DND-41 (cell line): ENCODE measurements around the gene NFE2L1.

Experiments
- ATAC-seq: fragments of 200-7000 bp; cut with Tn5 transposase; 3 replicates; pipeline ENCODE4 v1.9.1; 2021; ENCODE audit warnings: low read depth; ENCODE audit not compliant: insufficient read depth
- DNase-seq: peaks from one replicate; pipeline ENCODE4 v3.0.0-alpha.2; 2020
- H2AFZ ChIP-seq: 2 replicates; pipeline ENCODE4 v1.6.0; 2012; ENCODE audit warnings: low read depth, low read length
- H3K27ac ChIP-seq: 2 replicates; pipeline ENCODE4 v1.5.1; 2012; ENCODE audit warnings: low read length, inconsistent platforms
- H3K27me3 ChIP-seq: fragments of 200-600 bp; sonication (generic); 2 replicates; pipeline ENCODE4 v1.6.0; 2012; ENCODE audit warnings: low read length, mild to moderate bottlenecking, inconsistent platforms; ENCODE audit not compliant: insufficient read depth, poor library complexity
- H3K36me3 ChIP-seq: 2 replicates; pipeline ENCODE4 v1.5.1; 2012; ENCODE audit warnings: low read length, inconsistent platforms; ENCODE audit not compliant: insufficient read depth
- H3K4me1 ChIP-seq: 2 replicates; pipeline ENCODE4 v1.5.1; 2012; ENCODE audit warnings: mild to moderate bottlenecking, low read length; ENCODE audit not compliant: insufficient read depth
- H3K4me2 ChIP-seq: 2 replicates; pipeline ENCODE4 v1.6.0; 2012; ENCODE audit warnings: mild to moderate bottlenecking, moderate library complexity, low read length, inconsistent platforms; ENCODE audit not compliant: insufficient read depth
- H3K4me3 ChIP-seq, 2 experiments: fragments of 200-600 bp in 1 of 2; shearing (Covaris generic) in 1 of 2; 2 replicates each; pipeline ENCODE4 v1.5.1; 2012 to 2016; ENCODE audit warnings: inconsistent platforms in 2 of 2, low read length in 2 of 2, mild to moderate bottlenecking in 2 of 2, low read depth in 1 of 2, moderate library complexity in 1 of 2
- H3K79me2 ChIP-seq: 2 replicates; pipeline ENCODE4 v1.6.0; 2012; ENCODE audit warnings: low read length, inconsistent platforms; ENCODE audit not compliant: insufficient read depth
- H3K9ac ChIP-seq: 2 replicates; pipeline ENCODE4 v1.6.0; 2012; ENCODE audit warnings: low read depth, mild to moderate bottlenecking, inconsistent platforms, low read length, moderate library complexity
- H3K9me3 ChIP-seq: 2 replicates; pipeline ENCODE4 v1.5.1; 2012; ENCODE audit warnings: low read length, moderate library complexity, mild to moderate bottlenecking, inconsistent platforms; ENCODE audit not compliant: insufficient read depth, severe bottlenecking
- H4K20me1 ChIP-seq: 2 replicates; pipeline ENCODE4 v1.6.0; 2012; ENCODE audit warnings: low read length; ENCODE audit not compliant: insufficient read depth
- EZH2 ChIP-seq: IDR thresholded peaks from 3 replicates; pipeline ENCODE4 v1.6.1; 2012; ENCODE audit warnings: borderline replicate concordance, low read depth, mild to moderate bottlenecking, moderate library complexity, low read length, inconsistent platforms; ENCODE audit not compliant: severe bottlenecking
- TF ChIP-seq, protein P1 (sequence below): IDR thresholded peaks from 2 replicates; pipeline ENCODE4 v1.5.1; 2012; ENCODE audit warnings: borderline replicate concordance, low read length, moderate library complexity, mild to moderate bottlenecking; ENCODE audit not compliant: poor library complexity, severe bottlenecking; ENCODE audit errors: extremely low read depth

The NFE2L1 gene

DNA sequence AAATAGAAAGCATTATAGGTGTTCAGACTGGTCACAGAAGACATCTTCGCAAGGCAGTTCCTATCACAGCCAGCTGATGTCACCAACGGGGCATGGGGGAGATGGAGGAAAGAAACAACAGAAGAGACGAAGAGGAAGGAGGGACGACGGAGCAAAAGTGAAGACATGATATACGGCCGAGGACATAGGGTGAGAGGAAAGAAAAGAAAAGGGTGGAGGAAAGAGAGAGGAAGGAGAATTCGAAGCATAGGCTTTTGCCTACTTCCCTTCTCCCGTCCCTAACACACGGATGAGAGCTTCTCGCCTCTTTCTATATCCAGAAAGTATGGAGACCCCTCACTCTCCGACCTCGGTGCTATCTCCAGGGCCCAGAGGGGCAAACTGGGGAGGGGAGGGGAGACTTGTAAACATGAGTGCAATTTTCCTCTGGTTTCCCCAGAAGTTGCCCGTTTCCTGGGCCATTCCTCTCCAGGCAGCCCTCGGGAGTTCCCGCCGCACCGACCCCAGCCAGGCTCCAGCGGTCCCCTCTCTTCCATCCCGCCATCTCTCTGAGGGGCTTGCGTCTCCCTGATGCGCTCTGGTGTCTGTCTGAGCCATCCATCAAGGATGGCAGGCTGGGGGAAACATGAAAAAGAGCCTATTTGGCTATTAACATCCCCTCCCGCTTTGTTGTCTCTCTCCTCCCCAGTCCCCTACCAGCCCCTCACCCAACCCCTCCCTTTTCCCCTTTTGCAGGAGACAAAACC is 36.6 kb upstream of the NFE2L1 start:
- H3K27ac ChIP-seq = no peak overlapping the region
- no peaks in the 10 kb centered on the region for H3K79me2 ChIP-seq
- H3K36me3 ChIP-seq = no peaks in the 10 kb centered on the region
- peaks cover 16% of the 10 kb centered on the region for H3K4me1 ChIP-seq
- TF ChIP-seq EZH2 = no peak
- TF ChIP-seq, protein P1, sequence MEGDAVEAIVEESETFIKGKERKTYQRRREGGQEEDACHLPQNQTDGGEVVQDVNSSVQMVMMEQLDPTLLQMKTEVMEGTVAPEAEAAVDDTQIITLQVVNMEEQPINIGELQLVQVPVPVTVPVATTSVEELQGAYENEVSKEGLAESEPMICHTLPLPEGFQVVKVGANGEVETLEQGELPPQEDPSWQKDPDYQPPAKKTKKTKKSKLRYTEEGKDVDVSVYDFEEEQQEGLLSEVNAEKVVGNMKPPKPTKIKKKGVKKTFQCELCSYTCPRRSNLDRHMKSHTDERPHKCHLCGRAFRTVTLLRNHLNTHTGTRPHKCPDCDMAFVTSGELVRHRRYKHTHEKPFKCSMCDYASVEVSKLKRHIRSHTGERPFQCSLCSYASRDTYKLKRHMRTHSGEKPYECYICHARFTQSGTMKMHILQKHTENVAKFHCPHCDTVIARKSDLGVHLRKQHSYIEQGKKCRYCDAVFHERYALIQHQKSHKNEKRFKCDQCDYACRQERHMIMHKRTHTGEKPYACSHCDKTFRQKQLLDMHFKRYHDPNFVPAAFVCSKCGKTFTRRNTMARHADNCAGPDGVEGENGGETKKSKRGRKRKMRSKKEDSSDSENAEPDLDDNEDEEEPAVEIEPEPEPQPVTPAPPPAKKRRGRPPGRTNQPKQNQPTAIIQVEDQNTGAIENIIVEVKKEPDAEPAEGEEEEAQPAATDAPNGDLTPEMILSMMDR = peak; percentile 69
- ATAC-seq (peak; percentile 48; the same call in 2 of the 3 replicates), DNase-seq (peak; percentile 47)
- peak overlapping the region; percentile 22; the same call in 1 of the 2 replicates for H3K9ac ChIP-seq
- H2AFZ ChIP-seq = peak overlapping the region; percentile 72
- peak overlapping the region; percentile 4 to 52; a peak in 3 of 4 replicates for H3K4me3 ChIP-seq
- peaks cover 34% of the 10 kb centered on the region for H3K27me3 ChIP-seq
- H3K9me3 ChIP-seq = no peaks in the 10 kb centered on the region
- H4K20me1 ChIP-seq = peaks cover 6% of the 10 kb centered on the region; the same call in 1 of the 2 replicates
- peak overlapping the region; percentile 67 for H3K4me2 ChIP-seq

DNA sequence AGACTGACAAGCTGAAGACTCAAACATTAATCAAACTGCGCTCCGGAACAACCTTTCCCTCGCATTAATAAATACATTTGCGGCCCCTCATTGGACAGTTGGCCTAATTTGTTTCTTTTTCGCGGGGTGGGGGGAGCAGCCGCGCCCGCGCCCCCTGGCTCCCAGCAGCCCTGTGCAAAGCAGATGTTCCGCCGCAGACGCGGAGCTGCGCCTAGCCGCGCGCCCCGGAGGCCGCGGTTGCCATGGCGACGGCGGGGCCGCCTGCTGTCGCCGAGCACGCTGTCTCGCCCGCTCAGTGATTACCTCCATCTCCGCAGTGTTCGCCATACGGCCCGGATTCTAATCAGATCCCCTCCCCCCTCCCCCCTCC is 36.0 kb upstream of the NFE2L1 start:
- Histone ChIP-seq H3K27ac (no peak overlapping the region), H3K9ac (peak overlapping the region; percentile 22; the same call in 1 of the 2 replicates), H3K4me1 (peaks cover 16% of the 10 kb centered on the region), H3K36me3 (no peaks in the 10 kb centered on the region), H2AFZ (peak overlapping the region; percentile 72), H3K4me3 (peak overlapping the region; percentile 4 to 52; a peak in 3 of 4 replicates), H3K4me2 (peak overlapping the region; percentile 67), H4K20me1 (peaks cover 6% of the 10 kb centered on the region; the same call in 1 of the 2 replicates), H3K9me3 (no peaks in the 10 kb centered on the region), H3K79me2 (no peaks in the 10 kb centered on the region), H3K27me3 (peaks cover 34% of the 10 kb centered on the region)
- ATAC-seq = peak; percentile 98
- DNase-seq = peak; percentile 85
- TF ChIP-seq EZH2 = no peak
- TF ChIP-seq, protein P1 = no peak

DNA sequence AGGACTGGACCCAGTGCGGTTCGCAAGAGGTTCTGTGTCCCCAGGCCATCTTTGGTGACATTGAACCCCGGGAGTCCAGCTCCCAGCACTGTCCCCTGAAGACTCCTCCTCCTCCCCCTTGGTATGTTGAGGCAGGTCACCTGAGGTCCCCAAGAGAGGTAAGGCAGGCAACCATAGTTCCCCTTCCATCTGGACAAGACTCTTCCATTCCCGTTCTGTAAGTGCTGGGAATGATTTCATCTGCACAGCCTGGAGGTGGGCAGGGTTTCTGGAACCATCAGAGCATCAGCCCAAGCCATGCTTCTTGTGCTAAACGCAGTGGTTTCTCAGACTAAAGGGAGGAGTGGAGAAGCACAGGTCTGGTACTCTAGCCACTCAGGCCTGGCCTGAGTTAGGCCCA is 35.5 kb upstream of the NFE2L1 start:
- DNase-seq = no peak
- H3K27ac ChIP-seq = no peak overlapping the region
- no peaks in the 10 kb centered on the region for H3K79me2 ChIP-seq
- peak overlapping the region; percentile 67 for H3K4me2 ChIP-seq
- H3K27me3 ChIP-seq = peaks cover 34% of the 10 kb centered on the region
- peak overlapping the region in 1 of 2 experiments; percentile 52; a peak in 2 of 4 replicates for H3K4me3 ChIP-seq
- TF ChIP-seq, protein P1 = no peak
- TF ChIP-seq EZH2 = peak; percentile 17
- no peak overlapping the region for H3K9ac ChIP-seq
- H3K4me1 ChIP-seq = peaks cover 16% of the 10 kb centered on the region
- H3K9me3 ChIP-seq = no peaks in the 10 kb centered on the region
- H2AFZ ChIP-seq = no peak overlapping the region
- H4K20me1 ChIP-seq = peaks cover 6% of the 10 kb centered on the region; the same call in 1 of the 2 replicates
- no peak for ATAC-seq
- H3K36me3 ChIP-seq = no peaks in the 10 kb centered on the region
